Measurements from ENCODE around the gene ATOH7.
"Not testable (repeated sequence)": the region's sequence is repeated elsewhere in the genome, so short reads cannot be mapped to it uniquely, and the experiment has no call there.

Gene ATOH7

DNA sequence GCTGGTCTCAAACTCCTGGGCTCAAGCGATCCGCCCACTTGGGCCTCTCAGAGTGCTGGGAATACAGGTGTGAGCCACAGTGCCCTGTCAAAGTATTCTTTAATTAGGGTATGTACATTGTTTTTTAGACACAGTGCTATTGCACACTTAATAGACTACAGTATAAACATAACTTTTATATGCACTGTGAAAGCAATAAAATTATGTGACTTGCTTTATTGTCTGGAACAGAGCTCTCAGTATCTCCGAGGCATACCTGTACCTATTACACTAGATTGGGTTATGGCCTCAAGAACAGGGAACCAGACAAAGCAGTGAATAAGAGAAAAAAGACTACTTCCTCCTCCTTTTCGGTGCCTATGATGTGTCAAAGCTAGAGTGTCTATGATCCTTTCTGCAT, 13.1 kb downstream of the ATOH7 start:
- Mint-ChIP-seq H3K4me3 (no peak overlapping the region), H3K9me3 (no peaks in the 10 kb centered on the region), H3K4me1 (no peaks in the 10 kb centered on the region), H3K36me3 (no peaks in the 10 kb centered on the region), H3K27ac (no peak overlapping the region)
- ATAC-seq (no peak), DNase-seq (ENCODE audit: low spot score in 2 of 2) (no peak)

DNA sequence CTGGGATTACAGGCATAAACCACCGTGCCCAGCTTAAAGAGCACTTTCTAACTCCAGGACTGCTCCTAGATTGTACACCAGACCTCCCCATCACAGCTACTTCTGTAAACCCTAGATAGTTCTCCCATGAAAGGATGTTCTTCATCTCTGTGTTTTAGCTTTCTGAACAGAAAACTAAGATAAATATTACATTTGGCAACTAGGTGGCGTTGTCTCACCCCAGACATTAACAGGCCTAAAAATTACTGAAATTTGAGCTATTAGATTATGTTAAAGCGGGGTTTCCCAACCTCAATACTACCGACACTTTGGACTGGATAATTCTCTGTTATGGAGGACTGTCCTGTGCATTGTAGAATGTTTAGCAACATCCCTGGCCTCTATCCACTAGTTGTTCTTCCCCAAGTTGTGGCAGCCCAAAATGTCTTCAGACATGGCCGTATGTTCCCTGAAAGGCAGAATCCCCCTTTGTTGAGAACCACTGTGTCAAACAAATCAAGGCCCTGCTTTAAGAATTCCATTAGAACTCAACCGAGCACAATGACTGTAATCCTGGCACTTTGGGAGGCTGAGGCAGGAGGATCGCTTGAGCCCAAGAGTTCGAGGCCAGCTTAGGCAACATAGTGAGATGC, 19.1 kb downstream of the ATOH7 start:
- no peak overlapping the region for H3K27ac Mint-ChIP-seq
- no peak overlapping the region for H3K4me3 Mint-ChIP-seq
- DNase-seq (ENCODE audit: low spot score in 2 of 2): no peak
- no peaks in the 10 kb centered on the region for H3K4me1 Mint-ChIP-seq
- no peaks in the 10 kb centered on the region for H3K36me3 Mint-ChIP-seq
- no peaks in the 10 kb centered on the region for H3K9me3 Mint-ChIP-seq
- no peak for ATAC-seq

DNA sequence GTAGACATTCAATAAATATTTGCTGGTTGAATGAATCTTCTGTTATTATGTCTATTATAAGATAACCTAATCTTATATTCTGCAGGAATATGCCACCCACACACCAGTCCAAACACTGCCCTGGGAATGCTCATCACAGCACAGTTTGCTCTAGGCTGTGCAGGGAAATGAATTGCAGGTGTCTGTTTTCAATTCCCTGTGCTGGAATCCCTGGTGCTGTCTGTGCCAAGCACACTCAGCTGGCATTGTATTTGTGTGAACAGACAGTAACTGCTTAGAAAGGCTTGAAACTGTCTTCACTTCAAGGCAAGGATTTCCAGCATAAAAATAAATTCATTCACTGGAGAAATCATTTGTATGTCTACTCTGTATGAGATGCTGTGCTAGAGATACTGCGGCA, 20.2 kb downstream of the ATOH7 start:
- Mint-ChIP-seq H3K4me3 (no peak overlapping the region), H3K27ac (no peak overlapping the region), H3K9me3 (no peaks in the 10 kb centered on the region), H3K4me1 (no peaks in the 10 kb centered on the region), H3K36me3 (no peaks in the 10 kb centered on the region)
- DNase-seq (ENCODE audit: low spot score in 2 of 2) (no peak), ATAC-seq (no peak)

DNA sequence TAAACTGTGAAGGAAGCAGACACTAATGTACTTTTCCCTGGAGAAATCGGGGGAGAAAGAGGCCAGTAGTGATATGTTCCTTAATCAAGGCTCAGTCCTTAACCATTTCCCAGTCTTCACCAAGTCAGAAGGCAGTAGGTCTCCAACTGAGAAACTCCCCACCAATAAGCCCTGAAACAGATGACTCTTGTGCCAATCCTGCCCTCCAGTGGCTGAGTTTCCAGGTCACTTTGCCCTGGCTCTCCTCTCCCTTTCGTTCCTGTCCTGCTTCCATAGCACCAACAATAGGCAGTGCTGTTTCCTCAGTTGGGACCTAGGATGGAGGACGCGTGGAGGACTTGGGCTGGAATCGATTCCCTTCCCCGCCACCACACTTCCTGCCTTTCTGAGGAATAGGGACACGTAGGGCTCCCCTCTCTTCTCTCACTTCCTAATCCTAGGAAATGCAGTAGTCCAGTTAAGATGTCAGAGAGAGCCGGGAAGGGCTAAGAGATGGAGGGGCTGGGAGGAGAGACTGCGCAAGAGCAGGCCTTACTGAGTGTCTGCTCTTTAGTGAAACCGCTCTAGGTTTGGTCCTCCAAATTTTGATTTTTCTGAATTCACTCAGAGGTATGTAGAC, 23.4 kb downstream of the ATOH7 start:
- no peaks in the 10 kb centered on the region for H3K36me3 Mint-ChIP-seq
- peak; percentile 45 for ATAC-seq
- no peak overlapping the region for H3K27ac Mint-ChIP-seq
- H3K9me3 Mint-ChIP-seq: no peaks in the 10 kb centered on the region
- peak in 1 of 2 donors; percentile 59 for DNase-seq (ENCODE audit: low spot score in 2 of 2)
- H3K4me3 Mint-ChIP-seq: no peak overlapping the region
- H3K4me1 Mint-ChIP-seq: peaks cover 6% of the 10 kb centered on the region

DNA sequence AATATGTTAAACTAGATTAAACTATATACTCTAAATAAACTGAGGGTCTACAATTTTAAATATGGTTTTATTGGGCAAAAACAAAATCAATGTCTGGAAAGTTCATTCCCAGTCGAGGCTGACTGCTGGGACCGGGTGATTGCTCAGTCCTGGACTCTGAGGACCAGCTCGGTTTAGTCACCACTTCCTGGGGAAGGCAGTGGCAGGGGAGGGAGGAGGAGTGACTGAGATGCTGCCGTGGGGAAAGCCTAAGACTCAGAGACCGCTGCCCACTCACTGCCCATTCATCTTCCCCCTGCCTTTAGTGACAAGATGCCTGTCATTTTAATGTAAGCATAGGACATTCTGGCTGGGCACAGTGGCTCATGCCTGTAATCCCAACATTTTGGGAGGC, 29.0 kb downstream of the ATOH7 start:
- no peak overlapping the region for H3K4me3 Mint-ChIP-seq
- DNase-seq (ENCODE audit: low spot score in 2 of 2): peak in 1 of 2 donors; percentile 49
- H3K36me3 Mint-ChIP-seq: no peaks in the 10 kb centered on the region
- H3K9me3 Mint-ChIP-seq: no peaks in the 10 kb centered on the region
- peaks cover 6% of the 10 kb centered on the region for H3K4me1 Mint-ChIP-seq
- H3K27ac Mint-ChIP-seq: no peak overlapping the region
- ATAC-seq: peak; percentile 93

DNA sequence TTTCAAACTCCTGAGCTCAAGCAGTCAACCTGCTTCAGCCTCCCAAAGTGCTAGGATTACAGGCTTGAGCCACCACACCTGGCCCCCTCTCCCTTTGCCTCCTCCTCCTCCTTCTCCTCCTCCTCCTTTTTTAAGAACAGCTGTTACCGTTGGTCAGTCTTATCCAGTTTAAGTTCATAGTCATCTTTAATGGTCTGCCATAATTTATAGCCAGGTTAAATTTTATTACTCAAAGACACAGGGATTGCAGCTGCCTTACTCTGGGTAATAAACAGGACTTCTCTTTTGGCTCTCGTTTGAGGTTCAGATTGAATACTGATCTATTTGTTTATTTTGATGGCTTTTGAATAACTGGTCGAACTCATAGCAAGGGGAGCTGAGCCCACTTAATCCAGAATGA, 35.2 kb downstream of the ATOH7 start:
- H3K4me1 Mint-ChIP-seq: no peaks in the 10 kb centered on the region
- DNase-seq (ENCODE audit: low spot score in 2 of 2) (no peak), ATAC-seq (no peak)
- no peaks in the 10 kb centered on the region for H3K36me3 Mint-ChIP-seq
- H3K4me3 Mint-ChIP-seq: no peak overlapping the region
- H3K27ac Mint-ChIP-seq: no peak overlapping the region
- H3K9me3 Mint-ChIP-seq: no peaks in the 10 kb centered on the region

DNA sequence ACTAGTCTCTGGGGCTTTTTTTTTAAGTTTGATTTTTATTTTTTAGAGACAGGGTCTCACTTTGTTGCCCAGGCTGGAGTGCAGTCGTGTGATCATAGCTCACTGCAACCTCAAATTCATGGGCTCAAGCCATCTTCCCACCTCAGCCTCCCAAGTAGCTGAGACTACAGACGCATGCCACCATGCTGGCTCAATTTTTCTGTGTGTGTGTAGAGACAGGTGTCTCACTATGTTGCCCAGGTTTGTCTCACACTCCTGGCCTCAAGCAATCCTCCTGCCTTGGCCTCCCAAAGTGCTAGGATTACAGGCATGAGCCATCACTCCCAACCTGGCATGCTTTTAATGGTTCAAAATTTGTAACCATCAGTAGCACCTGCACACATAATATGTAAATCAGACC, 36.1 kb downstream of the ATOH7 start:
- H3K4me3 Mint-ChIP-seq; H3K9me3 Mint-ChIP-seq; H3K36me3 Mint-ChIP-seq; DNase-seq (ENCODE audit: low spot score in 2 of 2); H3K4me1 Mint-ChIP-seq; ATAC-seq; H3K27ac Mint-ChIP-seq: not testable (repeated sequence)

DNA sequence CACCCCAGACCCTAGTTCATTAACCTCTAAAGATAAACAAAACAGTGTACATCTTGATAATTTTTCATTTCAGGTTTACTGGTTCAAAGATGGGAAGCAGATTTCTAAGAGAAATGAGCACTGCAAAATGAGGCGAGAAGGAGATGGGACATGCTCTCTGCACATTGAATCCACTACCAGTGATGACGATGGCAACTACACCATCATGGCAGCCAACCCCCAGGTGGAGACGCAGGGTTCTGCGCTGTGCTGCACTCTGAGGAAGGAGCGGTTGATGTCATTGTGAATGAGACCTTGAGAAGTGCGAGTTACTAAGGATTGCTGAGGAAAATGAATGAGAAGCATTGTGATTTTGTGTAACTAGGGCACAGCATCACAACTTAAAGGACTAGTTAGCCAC, 37.6 kb downstream of the ATOH7 start:
- no peak overlapping the region for H3K27ac Mint-ChIP-seq
- DNase-seq (ENCODE audit: low spot score in 2 of 2) (no peak), ATAC-seq (no peak)
- no peak overlapping the region for H3K4me3 Mint-ChIP-seq
- H3K36me3 Mint-ChIP-seq: no peaks in the 10 kb centered on the region
- no peaks in the 10 kb centered on the region for H3K9me3 Mint-ChIP-seq
- no peaks in the 10 kb centered on the region for H3K4me1 Mint-ChIP-seq

DNA sequence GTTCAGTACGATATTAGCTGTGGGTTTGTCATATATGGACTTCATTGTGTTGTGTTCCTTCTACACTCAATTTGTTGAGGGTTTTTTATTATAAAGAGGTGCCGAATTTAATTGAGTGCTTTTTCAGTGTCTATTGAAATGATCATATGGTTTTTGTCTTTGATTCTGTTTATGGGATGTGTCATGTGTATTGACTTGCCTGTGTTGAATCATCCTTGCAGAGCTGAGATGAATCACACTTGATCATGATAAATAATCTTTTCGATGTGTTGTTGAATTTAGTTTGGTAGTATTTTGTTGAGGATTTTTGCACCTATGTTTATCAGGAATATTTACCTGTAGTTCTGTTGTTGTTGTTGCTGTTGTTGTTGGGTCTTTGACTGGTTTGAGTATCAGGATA, 39.8 kb downstream of the ATOH7 start:
- ATAC-seq (no peak), DNase-seq (ENCODE audit: low spot score in 2 of 2) (no peak)
- Mint-ChIP-seq H3K4me3 (no peak overlapping the region), H3K36me3 (no peaks in the 10 kb centered on the region), H3K4me1 (no peaks in the 10 kb centered on the region), H3K9me3 (no peaks in the 10 kb centered on the region), H3K27ac (no peak overlapping the region)

DNA sequence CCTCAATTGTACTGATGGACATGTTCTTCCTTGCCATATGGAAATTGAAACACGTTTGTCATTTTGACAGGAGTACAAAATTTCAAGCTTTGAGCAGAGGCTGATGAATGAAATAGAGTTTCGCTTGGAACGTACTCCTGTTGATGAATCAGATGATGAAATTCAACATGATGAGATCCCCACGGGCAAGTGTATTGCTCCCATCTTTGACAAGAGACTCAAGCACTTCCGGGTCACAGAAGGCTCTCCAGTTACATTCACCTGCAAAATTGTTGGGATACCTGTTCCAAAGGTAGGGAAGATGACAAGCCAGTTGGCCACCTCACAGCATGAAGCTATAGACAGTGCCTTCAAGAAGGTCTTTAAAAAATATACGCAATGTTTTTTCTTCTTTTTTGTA, 43.1 kb downstream of the ATOH7 start:
- H3K4me3 Mint-ChIP-seq: no peak overlapping the region
- no peaks in the 10 kb centered on the region for H3K36me3 Mint-ChIP-seq
- no peaks in the 10 kb centered on the region for H3K9me3 Mint-ChIP-seq
- no peak for ATAC-seq
- no peak for DNase-seq (ENCODE audit: low spot score in 2 of 2)
- no peaks in the 10 kb centered on the region for H3K4me1 Mint-ChIP-seq
- H3K27ac Mint-ChIP-seq: no peak overlapping the region

DNA sequence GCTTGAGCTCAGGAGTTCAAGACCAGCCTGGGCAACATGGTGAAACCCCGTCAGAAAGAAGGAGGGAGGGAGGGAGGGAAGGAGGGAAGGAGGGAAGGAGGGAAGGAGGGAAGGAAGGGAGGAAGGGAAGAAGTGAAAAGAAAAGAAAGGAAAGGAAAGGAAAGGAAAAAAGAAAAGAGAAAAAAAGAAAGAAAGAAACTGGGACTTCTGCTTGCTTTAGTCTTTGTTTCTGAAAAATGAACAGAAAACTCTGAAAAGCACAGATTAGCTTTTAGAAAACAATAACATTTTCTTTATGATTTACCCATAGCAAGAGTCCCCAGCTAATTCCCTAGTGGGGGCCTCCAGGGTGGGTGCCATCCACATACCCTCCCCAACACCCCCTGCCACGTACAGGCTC, 46.8 kb downstream of the ATOH7 start:
- no peaks in the 10 kb centered on the region for H3K4me1 Mint-ChIP-seq
- no peak overlapping the region for H3K4me3 Mint-ChIP-seq
- DNase-seq (ENCODE audit: low spot score in 2 of 2) (no peak), ATAC-seq (no peak)
- no peak overlapping the region for H3K27ac Mint-ChIP-seq
- no peaks in the 10 kb centered on the region for H3K36me3 Mint-ChIP-seq
- H3K9me3 Mint-ChIP-seq: no peaks in the 10 kb centered on the region

DNA sequence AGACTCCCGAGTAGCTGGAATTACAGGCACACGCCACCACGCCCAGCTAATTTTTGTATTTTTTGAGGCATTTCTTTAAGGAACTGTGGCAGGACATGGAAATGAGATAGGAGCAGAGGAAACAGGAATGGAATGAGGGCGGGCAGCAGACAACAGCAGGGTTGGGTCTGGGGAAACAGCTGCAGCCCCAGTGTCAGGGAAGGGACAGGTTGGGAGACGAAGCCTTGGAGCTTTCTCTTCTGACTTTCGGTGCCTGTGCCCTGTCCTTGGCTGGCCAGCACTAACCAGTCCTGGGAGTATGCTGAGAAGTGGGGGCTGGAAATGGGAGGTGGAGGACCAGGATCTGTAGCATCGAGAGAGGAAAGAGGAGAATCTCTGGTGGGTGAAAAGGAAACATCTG, 47.4 kb downstream of the ATOH7 start:
- DNase-seq (ENCODE audit: low spot score in 2 of 2) (no peak), ATAC-seq (no peak)
- Mint-ChIP-seq H3K27ac (no peak overlapping the region), H3K4me3 (no peak overlapping the region), H3K4me1 (no peaks in the 10 kb centered on the region), H3K9me3 (no peaks in the 10 kb centered on the region), H3K36me3 (no peaks in the 10 kb centered on the region)

All from stimulated activated effector memory CD8-positive, alpha-beta T cell treated with anti-CD3 and anti-CD28 coated beads, Interleukin-12 subunit alpha, Interleukin-12 subunit beta, amount 100 ng/mL, for 72 hours (primary cell).